ENCODE results near the gene RPTOR.

Gene RPTOR

GRCh38 chr17:80592243-80592642 lies 47.6 kb downstream of the RPTOR start:
- Histone ChIP-seq H3K4me3 (ENCODE audit: low read depth, low read length) (no peak overlapping the region), H3K27ac (no peak overlapping the region), H3K27me3 (replicated peaks) (no peaks in the 10 kb centered on the region), H3K36me3 (replicated peaks) (no peaks in the 10 kb centered on the region)
- DNase-seq: no peak
- in situ Hi-C loops (cut with HindIII; ENCODE audit: low pct_ligation_motif_present, low sequenced_read_pairs): no loop called here
- no peak for TF ChIP-seq CTCF (IDR thresholded peaks at IDR 0.05; ENCODE audit: low read depth, low read length, missing control alignments)

- Histone ChIP-seq H3K27me3 (replicated peaks) (no peaks in the 10 kb centered on the region), H3K4me3 (ENCODE audit: low read depth, low read length) (no peak overlapping the region), H3K36me3 (replicated peaks) (no peaks in the 10 kb centered on the region), H3K27ac (no peak overlapping the region)
- TF ChIP-seq CTCF (IDR thresholded peaks at IDR 0.05; ENCODE audit: low read depth, low read length, missing control alignments): no peak
- DNase-seq: no peak
- in situ Hi-C loops (cut with HindIII; ENCODE audit: low pct_ligation_motif_present, low sequenced_read_pairs): no loop called here
Observed at GRCh38 chr17:80593181-80593580, 48.5 kb downstream of the RPTOR start.

GRCh38 chr17:80594431-80595269 lies 50.0 kb downstream of the RPTOR start:
- in situ Hi-C loops (cut with HindIII; ENCODE audit: low pct_ligation_motif_present, low sequenced_read_pairs): no loop called here
- no peak for DNase-seq
- Histone ChIP-seq H3K27ac (no peak overlapping the region), H3K4me3 (ENCODE audit: low read depth, low read length) (no peak overlapping the region), H3K27me3 (replicated peaks) (no peaks in the 10 kb centered on the region), H3K36me3 (replicated peaks) (no peaks in the 10 kb centered on the region)
- no peak for TF ChIP-seq CTCF (IDR thresholded peaks at IDR 0.05; ENCODE audit: low read depth, low read length, missing control alignments)

- no peak for TF ChIP-seq CTCF (IDR thresholded peaks at IDR 0.05; ENCODE audit: low read depth, low read length, missing control alignments)
- no peaks in the 10 kb centered on the region for H3K36me3 ChIP-seq (replicated peaks)
- in situ Hi-C loops (cut with HindIII; ENCODE audit: low pct_ligation_motif_present, low sequenced_read_pairs): no loop called here
- H3K4me3 ChIP-seq (ENCODE audit: low read depth, low read length): no peak overlapping the region
- no peaks in the 10 kb centered on the region for H3K27me3 ChIP-seq (replicated peaks)
- no peak overlapping the region for H3K27ac ChIP-seq
- DNase-seq: no peak
Observed at GRCh38 chr17:80596760-80597608, 52.3 kb downstream of the RPTOR start.

GRCh38 chr17:80598813-80599545 lies 54.3 kb downstream of the RPTOR start:
- no peaks in the 10 kb centered on the region for H3K27me3 ChIP-seq (replicated peaks)
- H3K27ac ChIP-seq: no peak overlapping the region
- H3K4me3 ChIP-seq (ENCODE audit: low read depth, low read length): no peak overlapping the region
- in situ Hi-C loops (cut with HindIII; ENCODE audit: low pct_ligation_motif_present, low sequenced_read_pairs): no loop called here
- no peak for TF ChIP-seq CTCF (IDR thresholded peaks at IDR 0.05; ENCODE audit: low read depth, low read length, missing control alignments)
- H3K36me3 ChIP-seq (replicated peaks): no peaks in the 10 kb centered on the region
- no peak for DNase-seq
